B cell (primary cell): ENCODE data around the gene REC8. TPM values are rescaled to one million over a fixed set of nuclear protein-coding genes. Genes with fewer than 3 reads are reported as not detected.
A peak's percentile ranks its signal among the peaks of the same experiment; 100 is the strongest.

Experiments
- ATAC-seq: fragments of 200-7000 bp; cut with Tn5 transposase; one replicate; pipeline ENCODE4 v1.10.0; 2021; ENCODE audit warnings: low read depth, mild to moderate bottlenecking, moderate number of reproducible peaks, moderate library complexity
- CTCF ChIA-PET: fragments of 350-600 bp; sonication (Branson Sonifier 250); formaldehyde crosslinking; loops from one replicate; lab custom pipeline; 2021; ENCODE audit warnings: antibody characterized with exemption, inconsistent platforms; lab: Charles Lee
- POLR2A ChIA-PET: fragments of 350-600 bp; sonication (Branson Sonifier 250); formaldehyde crosslinking; loops from one replicate; lab custom pipeline; 2021; ENCODE audit warnings: antibody characterized with exemption; lab: Charles Lee
- DNase-seq: peaks from one replicate; pipeline ENCODE4 v3.0.0; 2013
- H2AFZ ChIP-seq: 2 replicates; pipeline ENCODE4 v1.6.1; 2012; ENCODE audit warnings: mild to moderate bottlenecking, low read depth, low read length; ENCODE audit not compliant: insufficient read depth, poor library complexity, severe bottlenecking
- H3K27ac ChIP-seq, 2 donors: 1 replicate in 1 of 2; 2 replicates in 1 of 2; pipeline ENCODE4 v1.5.1; 2012 to 2013; ENCODE audit warnings: low read length in 2 of 2, mild to moderate bottlenecking in 2 of 2, moderate library complexity in 1 of 2
- H3K27me3 ChIP-seq, 4 experiments: fragments of 200-600 bp in 1 of 4; sonication (generic) in 1 of 4; replicated peaks in 1 of 4; 1 replicate in 2 of 4; 2 replicates in 2 of 4; pipeline versions ENCODE4 v1.6.1 to v1.7.0; 2013 to 2016; ENCODE audit warnings: low read length in 3 of 4, mild to moderate bottlenecking in 2 of 4, mixed read lengths in 1 of 4, moderate library complexity in 1 of 4; ENCODE audit not compliant: insufficient read depth in 4 of 4, control insufficient read depth in 3 of 4; ENCODE audit errors: control extremely low read depth in 1 of 4
- H3K36me3 ChIP-seq, 2 experiments: replicated peaks in 1 of 2; 1 replicate in 1 of 2; 2 replicates in 1 of 2; pipeline versions ENCODE4 v1.6.1 to v1.7.1; 2013; ENCODE audit warnings: low read length in 1 of 2; ENCODE audit not compliant: insufficient read depth in 2 of 2, control insufficient read depth in 1 of 2; ENCODE audit errors: control extremely low read depth in 1 of 2, extremely low read depth in 1 of 2
- H3K4me1 ChIP-seq, 2 donors: fragments of 200-600 bp in 1 of 2; sonication (generic) in 1 of 2; 1 replicate in 1 of 2; 2 replicates in 1 of 2; pipeline versions ENCODE4 v1.5.1 to v1.6.1; 2013 to 2017; ENCODE audit warnings: low read length in 2 of 2; ENCODE audit not compliant: control insufficient read depth in 2 of 2, insufficient read depth in 2 of 2
- H3K4me2 ChIP-seq: replicated peaks from 2 replicates; pipeline ENCODE3; 2012; ENCODE audit warnings: mild to moderate bottlenecking, low read depth, low read length; ENCODE audit not compliant: poor library complexity, severe bottlenecking
- H3K4me3 ChIP-seq, 5 experiments: fragments of 200-600 bp in 1 of 5; sonication (generic) in 1 of 5; 1 replicate in 3 of 5; 2 replicates in 2 of 5; pipeline versions ENCODE4 v1.5.1 to v1.7.0; 2011 to 2016; ENCODE audit warnings: low read length in 4 of 5, mild to moderate bottlenecking in 4 of 5, low read depth in 2 of 5, control low read depth in 1 of 5, moderate library complexity in 1 of 5; ENCODE audit not compliant: insufficient read depth in 1 of 5; ENCODE audit errors: control extremely low read depth in 1 of 5, extremely low read depth in 1 of 5
- H3K79me2 ChIP-seq: fragments of 200-600 bp; sonication (generic); one replicate; pipeline ENCODE4 v1.6.0; 2016; ENCODE audit warnings: low read length; ENCODE audit not compliant: control insufficient read depth, insufficient read depth
- H3K9ac ChIP-seq: fragments of 200-600 bp; sonication (generic); 2 replicates; pipeline ENCODE4 v1.6.1; 2017; ENCODE audit warnings: mild to moderate bottlenecking, low read length, moderate library complexity
- H3K9me3 ChIP-seq, 3 donors: one replicate each; pipeline versions ENCODE4 v1.6.1 to v1.7.1; 2013; ENCODE audit warnings: low read length in 2 of 3; ENCODE audit not compliant: control insufficient read depth in 2 of 3, insufficient read depth in 1 of 3; ENCODE audit errors: control extremely low read depth in 1 of 3
- H4K20me1 ChIP-seq: 2 replicates; pipeline ENCODE4 v1.6.0; 2012; ENCODE audit warnings: mild to moderate bottlenecking, low read length; ENCODE audit not compliant: insufficient read depth, control insufficient read depth, poor library complexity, severe bottlenecking
- H3K27ac Mint-ChIP-seq: one replicate; pipeline ENCODE4 v1.8.0; 2021; ENCODE audit warnings: mixed read lengths
- H3K27me3 Mint-ChIP-seq: one replicate; pipeline ENCODE4 v1.8.0; 2021; ENCODE audit warnings: mixed read lengths
- H3K4me1 Mint-ChIP-seq: one replicate; pipeline ENCODE4 v1.8.0; 2021; ENCODE audit warnings: mixed read lengths
- H3K4me3 Mint-ChIP-seq: one replicate; pipeline ENCODE4 v1.8.0; 2021; ENCODE audit warnings: mixed read lengths
- H3K9me3 Mint-ChIP-seq: one replicate; pipeline ENCODE4 v1.8.0; 2022; ENCODE audit warnings: mixed read lengths; ENCODE audit not compliant: insufficient read depth
- EZH2 ChIP-seq: IDR thresholded peaks from 2 replicates; pipeline ENCODE4 v1.6.1; 2012; ENCODE audit warnings: borderline replicate concordance, low read depth, mild to moderate bottlenecking, moderate library complexity, low read length; ENCODE audit not compliant: insufficient read depth, poor library complexity, severe bottlenecking
- WGBS: methylation state at CpG from one replicate; pipeline ENCODE4 v1.1.5; 2013; ENCODE audit warnings: missing lambda C conversion rate; ENCODE audit not compliant: insufficient coverage; 5-methylcytosine and 5-hydroxymethylcytosine counted together
- intact Hi-C: fragments of 100-400 bp; cut with micrococcal nuclease; formaldehyde crosslinking; loops from one replicate; pipeline ENCODE4 v1.10.0; 2022
- polyA plus RNA-seq: library from polyadenylated mRNA; depleted of rRNA; stranded (reverse); fragments of >200 nt; gene quantifications from 2 replicates; pipeline ENCODE4 v1.2.3, GENCODE V29; 2012
- total RNA-seq, 2 donors: library from RNA; stranded (reverse); fragments of 120-200 nt in 1 of 2; gene quantifications; 1 replicate in 1 of 2; 2 replicates in 1 of 2; pipeline versions ENCODE4 v1.2.3 to v1.2.4, GENCODE V29; 2013 to 2022
- TF ChIP-seq, protein P1 (sequence below): fragments of 200-600 bp; IDR thresholded peaks from one replicate; pipeline ENCODE4 v1.8.0; 2022; ENCODE audit warnings: antibody characterized with exemption, mild to moderate bottlenecking

The REC8 gene
- total and polyA plus RNA-seq, 2 donors (not counting 1 experiment from before 2014, with no cell fraction given), result 34.0 to 62.1 TPM

DNA sequence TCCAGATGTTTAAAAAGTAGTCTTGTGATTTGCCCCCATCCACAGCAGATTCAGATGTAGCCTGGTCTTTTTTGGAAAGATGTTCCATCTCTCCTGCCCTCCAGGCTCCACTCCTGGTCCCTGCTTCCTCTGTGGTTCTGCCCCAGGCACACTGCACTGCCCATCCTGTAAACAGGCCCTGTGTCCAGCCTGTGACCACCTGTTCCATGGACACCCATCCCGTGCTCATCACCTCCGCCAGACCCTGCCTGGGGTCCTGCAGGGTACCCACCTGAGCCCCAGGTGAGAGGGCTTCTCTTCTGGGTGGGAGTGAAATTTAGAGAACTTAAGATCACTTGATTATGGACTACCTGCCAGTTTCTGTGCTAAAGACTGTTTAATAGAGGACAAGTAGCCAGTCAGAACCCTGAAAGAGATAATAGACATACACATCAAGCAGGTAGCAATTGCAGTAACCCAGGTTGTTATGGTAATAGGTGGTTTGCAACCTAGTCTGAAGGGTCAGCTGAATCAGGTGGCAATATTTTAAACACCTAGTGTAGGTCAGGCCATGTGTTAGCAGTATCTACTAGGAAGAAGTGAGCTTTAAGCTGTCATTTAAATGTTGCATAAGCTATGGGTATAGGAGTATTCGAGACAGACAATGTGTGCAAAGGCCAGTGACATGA lies 22.4 kb upstream of the REC8 start:
- 100% methylated on average over 3 of the region's 3 CpGs for WGBS

More for the DNA sequence above, 22.4 kb upstream of the REC8 start:
- Histone ChIP-seq H3K9ac (no peak overlapping the region), H3K27me3 (no peaks in the 10 kb centered on the region), H3K79me2 (peaks cover 71% of the 10 kb centered on the region), H3K27ac (no peak overlapping the region), H4K20me1 (peaks cover 45% of the 10 kb centered on the region), H3K9me3 (no peaks in the 10 kb centered on the region), H3K36me3 (peaks cover 2 to 53% of the 10 kb centered on the region in 2 experiments), H3K4me2 (no peak overlapping the region), H3K4me3 (no peak overlapping the region), H3K4me1 (peaks cover 20 to 33% of the 10 kb centered on the region in 2 donors), H2AFZ (no peak overlapping the region)
- TF ChIP-seq EZH2, result no peak
- TF ChIP-seq, protein P1, sequence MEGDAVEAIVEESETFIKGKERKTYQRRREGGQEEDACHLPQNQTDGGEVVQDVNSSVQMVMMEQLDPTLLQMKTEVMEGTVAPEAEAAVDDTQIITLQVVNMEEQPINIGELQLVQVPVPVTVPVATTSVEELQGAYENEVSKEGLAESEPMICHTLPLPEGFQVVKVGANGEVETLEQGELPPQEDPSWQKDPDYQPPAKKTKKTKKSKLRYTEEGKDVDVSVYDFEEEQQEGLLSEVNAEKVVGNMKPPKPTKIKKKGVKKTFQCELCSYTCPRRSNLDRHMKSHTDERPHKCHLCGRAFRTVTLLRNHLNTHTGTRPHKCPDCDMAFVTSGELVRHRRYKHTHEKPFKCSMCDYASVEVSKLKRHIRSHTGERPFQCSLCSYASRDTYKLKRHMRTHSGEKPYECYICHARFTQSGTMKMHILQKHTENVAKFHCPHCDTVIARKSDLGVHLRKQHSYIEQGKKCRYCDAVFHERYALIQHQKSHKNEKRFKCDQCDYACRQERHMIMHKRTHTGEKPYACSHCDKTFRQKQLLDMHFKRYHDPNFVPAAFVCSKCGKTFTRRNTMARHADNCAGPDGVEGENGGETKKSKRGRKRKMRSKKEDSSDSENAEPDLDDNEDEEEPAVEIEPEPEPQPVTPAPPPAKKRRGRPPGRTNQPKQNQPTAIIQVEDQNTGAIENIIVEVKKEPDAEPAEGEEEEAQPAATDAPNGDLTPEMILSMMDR, result no peak
- DNase-seq (no peak), ATAC-seq (no peak)
- Mint-ChIP-seq H3K4me1 (peaks cover 44% of the 10 kb centered on the region), H3K27ac (no peak overlapping the region), H3K27me3 (no peaks in the 10 kb centered on the region), H3K9me3 (no peaks in the 10 kb centered on the region), H3K4me3 (peak overlapping the region; percentile 95)
- POLR2A ChIA-PET, result interaction anchor here (4.1 kb wide), 1 partner anchor 13 kb away, joined by 43 read pairs; the partner anchor contains the start of gene PSME1
- intact Hi-C loops, result loop anchor here (5.0 to 10.0 kb wide), 3 partner anchors 125 to 1055 kb away; partner anchors contain the start of genes ACIN1, C14orf119, PPP1R3E and RABGGTA
- CTCF ChIA-PET, result interaction anchor here (1.0 to 6.2 kb wide), 7 partner anchors 11 to 68 kb away, joined by 3 to 62 read pairs (median 6); partner anchors contain the start of genes IRF9 and PSME1
